GM12875 (cell line): ENCODE measurements around the gene COL3A1.

ENCODE experiments used
- H3K4me3 ChIP-seq: one replicate; pipeline ENCODE4 v1.5.1; 2011; ENCODE audit warnings: low read depth, low read length, control low read depth
- TF ChIP-seq, protein P1 (sequence below): IDR thresholded peaks from 2 replicates; pipeline ENCODE4 v1.5.1; 2011; ENCODE audit warnings: low read depth, mild to moderate bottlenecking, control low read depth, inconsistent platforms, low read length, moderate library complexity, borderline replicate concordance; ENCODE audit not compliant: insufficient read depth

Gene COL3A1

DNA sequence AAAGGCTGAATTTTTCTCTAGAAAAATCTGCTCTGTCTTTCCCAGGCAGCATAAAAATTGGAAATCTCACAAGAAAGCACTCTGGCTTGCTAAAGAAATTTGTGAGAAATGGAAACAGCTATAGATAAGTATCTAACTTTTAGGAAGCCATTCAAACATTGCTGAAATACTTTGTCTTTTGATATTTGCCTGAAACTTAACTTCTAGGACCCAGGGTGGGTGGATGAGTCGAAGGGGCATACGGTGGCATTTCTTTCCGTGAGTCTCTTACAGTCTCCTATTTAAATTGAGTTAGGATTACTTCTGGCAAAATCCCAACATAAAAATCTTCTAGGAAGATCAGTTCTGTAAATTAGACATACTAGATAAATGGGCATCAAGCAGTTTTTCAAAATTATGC, 532 bp upstream of the COL3A1 start:
- no peak overlapping the region for H3K4me3 ChIP-seq
- TF ChIP-seq, protein P1, sequence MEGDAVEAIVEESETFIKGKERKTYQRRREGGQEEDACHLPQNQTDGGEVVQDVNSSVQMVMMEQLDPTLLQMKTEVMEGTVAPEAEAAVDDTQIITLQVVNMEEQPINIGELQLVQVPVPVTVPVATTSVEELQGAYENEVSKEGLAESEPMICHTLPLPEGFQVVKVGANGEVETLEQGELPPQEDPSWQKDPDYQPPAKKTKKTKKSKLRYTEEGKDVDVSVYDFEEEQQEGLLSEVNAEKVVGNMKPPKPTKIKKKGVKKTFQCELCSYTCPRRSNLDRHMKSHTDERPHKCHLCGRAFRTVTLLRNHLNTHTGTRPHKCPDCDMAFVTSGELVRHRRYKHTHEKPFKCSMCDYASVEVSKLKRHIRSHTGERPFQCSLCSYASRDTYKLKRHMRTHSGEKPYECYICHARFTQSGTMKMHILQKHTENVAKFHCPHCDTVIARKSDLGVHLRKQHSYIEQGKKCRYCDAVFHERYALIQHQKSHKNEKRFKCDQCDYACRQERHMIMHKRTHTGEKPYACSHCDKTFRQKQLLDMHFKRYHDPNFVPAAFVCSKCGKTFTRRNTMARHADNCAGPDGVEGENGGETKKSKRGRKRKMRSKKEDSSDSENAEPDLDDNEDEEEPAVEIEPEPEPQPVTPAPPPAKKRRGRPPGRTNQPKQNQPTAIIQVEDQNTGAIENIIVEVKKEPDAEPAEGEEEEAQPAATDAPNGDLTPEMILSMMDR, result no peak

DNA sequence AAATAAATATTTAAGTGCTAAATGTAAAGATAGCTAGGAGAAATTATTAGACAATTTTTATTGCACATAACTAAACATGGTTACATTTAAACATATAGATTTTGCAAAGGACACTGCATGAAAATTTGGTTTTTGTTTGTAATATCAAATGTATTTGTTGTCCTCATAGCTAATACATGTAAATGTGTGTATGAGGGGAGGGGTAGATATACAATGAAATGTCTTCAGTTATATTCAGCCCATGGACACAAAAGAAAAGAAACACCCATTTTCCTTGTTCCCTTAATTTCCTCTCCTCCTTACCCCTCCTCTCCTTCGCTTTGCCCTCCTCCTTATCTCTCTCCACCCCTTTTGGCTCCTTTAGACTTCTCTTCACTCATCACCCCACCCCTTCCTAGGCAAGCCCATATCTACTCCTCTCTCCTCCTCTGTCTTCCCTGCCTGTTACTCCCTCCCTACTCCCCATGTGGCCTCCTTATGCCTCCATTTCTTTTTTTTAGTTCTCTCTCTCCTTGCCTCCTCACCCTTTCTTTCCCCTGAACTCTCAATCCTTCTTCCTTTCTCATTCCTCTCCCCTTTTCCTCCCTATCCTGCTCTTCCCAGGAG, 1.4 kb downstream of the COL3A1 start:
- no peak overlapping the region for H3K4me3 ChIP-seq
- TF ChIP-seq, protein P1, result no peak

DNA sequence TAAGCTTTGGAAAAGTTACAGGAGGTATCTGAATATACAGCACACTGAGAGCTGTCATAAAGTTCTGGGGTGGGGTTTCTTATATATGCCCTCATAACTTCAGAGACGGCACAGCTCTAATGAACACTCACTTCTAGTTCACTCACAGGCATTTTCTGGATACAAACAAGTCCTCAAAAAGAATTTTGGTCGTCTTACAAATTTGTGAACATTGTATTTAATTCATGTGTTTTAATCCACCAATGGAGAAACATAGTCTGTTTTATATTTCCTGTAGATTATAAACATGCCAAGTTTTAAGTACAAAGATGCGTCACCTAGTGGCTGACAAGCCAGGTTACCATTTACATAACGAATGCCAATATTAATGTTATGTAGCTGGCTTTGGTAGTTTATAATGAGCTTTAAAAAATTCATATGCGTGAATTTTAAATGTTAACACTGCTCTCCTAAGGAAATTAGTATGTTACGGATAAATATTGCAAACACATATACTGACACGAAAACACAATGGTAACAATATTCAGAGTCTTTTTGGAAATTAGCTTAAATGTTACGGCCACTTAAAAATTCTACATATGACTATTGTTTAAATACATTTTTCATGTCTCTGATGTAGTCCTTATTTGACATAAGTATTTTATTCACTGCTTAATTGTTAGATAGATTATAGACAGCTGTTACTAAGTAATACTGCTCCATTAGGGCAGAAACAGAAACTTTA, 2.5 kb downstream of the COL3A1 start:
- H3K4me3 ChIP-seq, result no peak overlapping the region
- TF ChIP-seq, protein P1, result no peak

DNA sequence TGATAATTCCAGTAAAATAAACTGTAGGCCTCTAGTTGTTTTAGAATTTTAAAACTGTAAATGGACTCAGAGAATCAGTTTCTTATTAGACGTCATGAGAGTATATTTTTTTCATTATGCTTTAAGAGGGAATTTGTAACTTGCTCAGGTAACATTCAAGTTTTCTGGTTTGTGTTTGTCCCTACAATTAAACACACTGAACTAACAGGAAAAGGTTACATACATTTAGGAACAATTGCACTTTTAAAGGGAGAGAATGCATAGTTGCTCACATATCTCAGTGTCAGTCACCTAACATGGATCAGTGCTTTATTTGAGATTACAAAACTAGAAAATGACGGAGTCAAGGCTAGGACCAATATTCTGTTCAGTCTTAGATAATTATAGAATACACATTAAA, 3.1 kb downstream of the COL3A1 start:
- TF ChIP-seq, protein P1, result no peak

DNA sequence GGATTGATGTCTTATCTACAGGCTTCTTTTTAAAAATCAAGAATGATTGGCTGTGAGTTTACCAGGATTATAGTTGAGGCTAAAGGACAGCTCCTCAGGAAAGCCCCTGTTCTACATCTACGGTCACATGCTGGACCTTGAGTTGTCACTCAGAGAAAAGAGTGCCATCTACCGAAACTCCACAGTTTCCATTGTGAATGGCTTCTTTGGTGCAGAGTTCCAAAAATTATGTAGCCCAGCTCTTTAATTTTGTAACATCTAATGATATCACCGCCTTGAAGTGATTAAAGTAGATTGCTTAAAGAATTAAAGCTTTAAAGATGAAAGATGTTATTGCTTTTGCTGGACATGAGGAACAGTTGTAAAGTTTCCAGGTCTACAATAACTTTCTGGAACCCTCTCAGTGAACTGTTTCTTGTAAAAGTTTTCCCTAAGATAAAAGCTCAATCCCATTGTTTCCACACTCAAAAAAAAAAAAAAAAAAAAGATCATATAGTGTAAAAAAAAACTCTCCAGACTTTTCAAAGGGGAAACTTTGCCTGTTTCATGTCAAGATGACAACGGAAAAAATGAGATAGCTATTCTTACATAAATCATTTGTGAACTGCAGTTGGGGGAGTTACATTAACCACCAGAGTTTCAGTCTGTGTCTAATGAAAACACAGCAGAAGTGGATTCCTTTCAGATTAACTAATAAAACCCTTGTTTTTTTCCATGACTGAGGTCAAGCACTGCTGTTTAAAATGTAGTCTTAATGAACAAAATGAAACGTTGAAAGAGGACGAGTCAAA, 4.3 kb downstream of the COL3A1 start:
- H3K4me3 ChIP-seq, result no peak overlapping the region
- TF ChIP-seq, protein P1, result no peak

More for the DNA sequence above, 3.1 kb downstream of the COL3A1 start:
- H3K4me3 ChIP-seq, result no peak overlapping the region

DNA sequence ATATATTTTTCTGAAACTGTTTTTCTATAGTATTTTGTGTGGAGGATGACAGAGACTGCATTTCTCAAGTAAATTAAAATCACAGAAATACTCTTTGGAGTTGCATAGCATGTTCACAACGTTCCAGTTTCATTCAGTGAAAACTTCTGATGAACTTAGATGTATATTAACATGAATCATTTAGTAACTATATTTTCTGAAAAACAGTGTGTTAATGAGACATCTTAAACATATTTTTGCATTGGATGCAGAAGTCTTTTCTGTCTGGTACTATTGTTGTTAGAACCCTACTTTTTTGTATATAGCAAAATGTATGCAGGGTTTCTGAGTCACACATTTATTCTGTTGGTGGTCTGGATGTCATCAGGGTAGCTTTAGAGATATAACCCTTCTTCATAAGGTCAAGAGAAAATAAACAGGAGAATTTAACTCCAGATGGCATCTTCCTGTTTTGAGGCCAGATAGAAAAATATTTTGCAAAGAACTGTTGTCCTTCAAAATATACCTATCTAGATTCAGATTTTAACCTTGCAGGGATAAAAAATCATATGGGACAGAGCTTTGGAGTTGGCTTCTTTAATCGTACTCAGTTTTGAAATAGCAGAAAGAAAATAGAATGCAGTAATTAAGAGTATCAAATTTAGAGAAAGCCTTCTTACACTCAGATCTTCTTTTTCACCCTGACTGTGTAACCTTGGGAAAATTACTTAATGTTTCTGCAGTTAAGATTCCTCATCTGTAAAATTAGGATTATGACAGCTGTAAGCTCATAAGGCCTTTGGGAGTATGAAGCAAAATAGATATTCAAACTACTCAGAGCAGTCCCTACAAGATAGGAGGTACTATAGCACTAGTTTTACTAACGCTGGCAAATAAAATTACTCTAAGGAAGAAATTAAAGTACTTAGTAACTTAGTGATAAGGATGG, 5.3 kb downstream of the COL3A1 start:
- TF ChIP-seq, protein P1, result no peak
- H3K4me3 ChIP-seq, result no peak overlapping the region
